Colonic mucosa (tissue), 4 donors: Measurements from ENCODE around the gene ALPK1. TPM values are rescaled to one million over a fixed set of nuclear protein-coding genes. Genes with fewer than 3 reads are reported as not detected.

ENCODE experiments used
- DNase-seq: peaks from one replicate; pipeline ENCODE4 v3.0.0-alpha.2; 2020
- H3K27ac ChIP-seq: fragments of 200-600 bp; one replicate; pipeline ENCODE4 v1.8.0; 2021
- H3K27me3 ChIP-seq: fragments of 200-600 bp; one replicate; pipeline ENCODE4 v1.8.0; 2021
- H3K36me3 ChIP-seq: fragments of 200-600 bp; one replicate; pipeline ENCODE4 v1.8.0; 2021
- H3K4me1 ChIP-seq: fragments of 200-600 bp; one replicate; pipeline ENCODE4 v1.8.0; 2021; ENCODE audit warnings: mild to moderate bottlenecking
- H3K4me3 ChIP-seq: fragments of 200-600 bp; one replicate; pipeline ENCODE4 v1.8.0; 2021
- H3K9ac ChIP-seq, 2 donors: one replicate each; pipeline ENCODE4 v1.7.0; 2013; ENCODE audit warnings: control low read depth in 2 of 2, low read depth in 2 of 2, low read length in 2 of 2
- H3K9me3 ChIP-seq: fragments of 200-600 bp; one replicate; pipeline ENCODE4 v1.8.0; 2021
- CTCF ChIP-seq: fragments of 200-600 bp; IDR thresholded peaks from one replicate; pipeline ENCODE4 v1.8.0; 2022; ENCODE audit warnings: antibody characterized with exemption, mild to moderate bottlenecking
- intact Hi-C: fragments of 100-400 bp; cut with DNase I; formaldehyde crosslinking; loops from one replicate; pipeline ENCODE4 v1.14.1; 2022
- total RNA-seq, 2 donors: library from RNA; stranded (reverse); fragmentation: NEBNext Ultra II Directional in 1 of 2; extraction: Animal tissue kit (Norgen Biotek cat#: 25700) in 1 of 2; gene quantifications; one replicate each; pipeline ENCODE4 v1.2.1, GENCODE V29; 2021
- donor health status: healthy.
- donor health status: DM: no; HTN: no; CAD: no.
- donor health status: DM: no; HTN: no; CAD: no.

ALPK1 gene
- total RNA-seq, 2 donors from 2014 or later: 22.5 to 22.9 TPM

DNA sequence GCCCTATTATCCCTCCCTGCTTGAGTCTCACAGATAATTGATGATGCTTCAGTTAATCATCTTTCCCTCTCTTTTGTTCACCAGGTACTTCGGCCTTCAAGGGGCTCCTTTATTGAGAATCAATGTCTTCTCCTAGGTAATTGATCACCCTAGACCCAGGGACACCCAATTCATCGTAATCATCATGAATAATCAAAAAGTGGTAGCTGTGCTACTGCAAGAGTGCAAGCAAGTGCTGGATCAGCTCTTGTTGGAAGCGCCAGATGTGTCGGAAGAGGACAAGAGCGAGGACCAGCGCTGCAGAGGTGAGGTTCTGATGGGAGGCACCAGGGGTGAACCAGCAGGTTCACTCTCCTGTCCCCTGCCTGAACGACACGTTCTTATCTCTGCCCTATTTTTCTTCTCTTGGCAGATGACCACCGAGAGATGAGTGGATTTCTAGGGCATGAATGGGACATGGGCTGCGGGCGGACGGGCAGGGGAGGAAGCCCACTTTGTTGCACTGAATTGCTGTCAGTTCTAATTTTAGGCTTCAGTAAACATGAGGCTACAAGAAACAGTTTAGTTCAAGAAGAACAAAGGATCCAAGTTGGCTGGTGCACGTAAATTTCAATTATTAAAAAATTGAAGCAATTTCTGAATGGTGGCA is 80.5 kb downstream of the ALPK1 start:
- Histone ChIP-seq H3K4me3 (no peak overlapping the region), H3K27ac (no peak overlapping the region), H3K27me3 (no peaks in the 10 kb centered on the region), H3K9ac (no peak overlapping the region), H3K4me1 (no peaks in the 10 kb centered on the region), H3K9me3 (no peaks in the 10 kb centered on the region), H3K36me3 (no peaks in the 10 kb centered on the region)
- intact Hi-C loops: no loop called here
- TF ChIP-seq CTCF: no peak
- DNase-seq: no peak

DNA sequence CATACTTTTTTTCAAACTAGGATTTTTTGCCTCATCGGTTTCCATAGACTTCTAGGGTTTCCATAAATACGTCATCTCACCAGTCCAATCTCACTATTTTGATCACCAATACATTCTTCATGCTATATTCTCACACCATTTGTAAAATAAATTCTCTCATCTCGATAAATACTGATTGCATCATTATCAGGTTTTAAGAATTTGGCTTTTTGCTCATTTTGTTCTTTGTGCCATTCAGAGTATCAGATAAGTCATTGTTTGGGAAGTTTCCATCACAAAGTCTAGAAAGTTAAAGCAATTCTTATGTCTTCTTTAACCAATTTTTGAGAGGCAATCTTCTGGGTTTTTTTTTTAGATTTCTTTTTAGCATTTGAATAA is 81.1 kb downstream of the ALPK1 start:
- H3K4me3 ChIP-seq: no peak overlapping the region
- H3K27me3 ChIP-seq: no peaks in the 10 kb centered on the region
- H3K27ac ChIP-seq: no peak overlapping the region
- no peaks in the 10 kb centered on the region for H3K4me1 ChIP-seq
- no peak overlapping the region for H3K9ac ChIP-seq
- no peaks in the 10 kb centered on the region for H3K36me3 ChIP-seq
- TF ChIP-seq CTCF: no peak
- intact Hi-C loops: no loop called here
- H3K9me3 ChIP-seq: no peaks in the 10 kb centered on the region
- DNase-seq: no peak

DNA sequence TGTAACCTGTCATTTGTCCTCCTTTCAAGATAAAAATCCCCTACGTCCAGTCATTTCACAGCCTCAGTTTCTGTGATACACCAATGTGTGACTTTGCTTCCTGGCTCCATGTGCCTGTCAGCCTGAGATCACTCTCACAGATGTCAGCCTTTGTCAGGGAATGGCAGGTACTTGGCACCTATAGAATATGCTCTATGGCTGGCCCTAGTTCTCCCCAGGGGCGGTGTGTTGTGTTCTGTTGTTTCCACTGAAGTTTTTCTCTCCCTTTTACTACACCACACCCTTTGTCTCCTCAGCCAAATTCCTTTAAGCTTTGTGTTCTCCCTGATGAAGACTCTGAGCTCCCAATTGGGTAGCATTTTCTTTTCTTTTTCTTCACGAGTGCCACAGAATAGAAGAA is 81.7 kb downstream of the ALPK1 start:
- no peak for TF ChIP-seq CTCF

GRCh38 chr4:112379306-112379705 is 82.1 kb downstream of the ALPK1 start:
- Histone ChIP-seq H3K36me3 (no peaks in the 10 kb centered on the region), H3K27ac (no peak overlapping the region), H3K9me3 (no peaks in the 10 kb centered on the region), H3K9ac (no peak overlapping the region), H3K4me1 (no peaks in the 10 kb centered on the region), H3K4me3 (no peak overlapping the region), H3K27me3 (no peaks in the 10 kb centered on the region)
- no peak for TF ChIP-seq CTCF
- intact Hi-C loops: no loop called here
- DNase-seq: no peak

More for the DNA sequence above, 81.7 kb downstream of the ALPK1 start:
- Histone ChIP-seq H3K4me1 (no peaks in the 10 kb centered on the region), H3K36me3 (no peaks in the 10 kb centered on the region), H3K9ac (no peak overlapping the region), H3K27me3 (no peaks in the 10 kb centered on the region), H3K9me3 (no peaks in the 10 kb centered on the region), H3K4me3 (no peak overlapping the region), H3K27ac (no peak overlapping the region)
- intact Hi-C loops: no loop called here
- DNase-seq: no peak

- no peak overlapping the region for H3K9ac ChIP-seq
- no peak for TF ChIP-seq CTCF
- H3K4me1 ChIP-seq: no peaks in the 10 kb centered on the region
- H3K27ac ChIP-seq: no peak overlapping the region
- H3K4me3 ChIP-seq: no peak overlapping the region
- DNase-seq: no peak
- no peaks in the 10 kb centered on the region for H3K9me3 ChIP-seq
- H3K36me3 ChIP-seq: no peaks in the 10 kb centered on the region
- no peaks in the 10 kb centered on the region for H3K27me3 ChIP-seq
- intact Hi-C loops: no loop called here
Measured at GRCh38 chr4:112381996-112382692, 85.0 kb downstream of the ALPK1 start.
